ENCODE measurements around the gene SYT2.
"Not testable (repeated sequence)": the region's sequence is repeated elsewhere in the genome, so short reads cannot be mapped to it uniquely, and the experiment has no call there.

SYT2 gene

DNA sequence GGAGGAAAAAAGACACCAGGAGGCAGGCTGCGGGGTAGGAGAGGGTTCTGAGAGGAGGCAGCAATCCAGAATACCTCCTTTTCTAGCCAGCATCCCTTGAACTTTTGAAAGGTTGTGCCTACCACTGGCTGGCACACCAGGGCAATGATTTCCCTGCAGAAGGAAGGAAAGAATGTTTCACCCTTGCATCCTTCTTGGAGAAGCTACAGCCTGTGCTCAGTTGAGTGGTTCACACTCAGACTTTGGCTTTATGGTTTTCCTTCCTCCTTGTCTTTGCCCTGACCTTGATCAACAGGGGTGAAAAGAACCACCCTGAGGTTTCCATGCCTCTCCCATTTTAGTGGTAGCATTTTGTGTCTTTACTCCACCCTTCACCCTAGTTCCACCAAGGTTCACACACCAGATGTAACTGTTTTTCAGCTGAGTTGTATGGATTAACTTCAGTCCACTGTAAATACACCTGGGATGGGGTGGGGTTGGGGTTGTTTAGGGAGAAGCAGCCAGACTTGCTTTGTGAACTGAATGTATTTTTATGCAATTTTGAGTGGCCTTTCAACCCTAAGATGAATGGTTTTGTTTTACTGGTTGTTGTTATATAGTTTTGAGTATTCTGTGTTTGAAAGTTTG is 122.3 kb downstream of the SYT2 start:
- no peak for DNase-seq

DNA sequence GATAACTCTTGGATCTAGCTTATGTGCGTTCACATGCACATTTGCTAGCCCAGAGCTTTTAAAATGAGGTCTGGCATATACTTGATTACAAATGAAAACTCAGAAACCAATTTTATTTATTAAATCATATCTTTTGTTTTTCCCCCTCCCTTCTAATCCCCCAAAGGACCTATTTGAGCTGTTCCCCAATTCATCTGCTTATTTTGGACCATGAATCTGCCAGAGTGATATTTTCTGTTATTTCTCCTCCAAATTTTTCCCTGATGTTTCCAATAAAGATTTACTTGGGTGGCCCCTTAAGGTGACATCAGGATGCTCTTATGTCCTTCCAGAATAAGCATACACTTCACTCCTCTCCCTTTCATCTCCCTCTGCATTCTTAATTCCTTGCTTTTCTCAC is 123.4 kb downstream of the SYT2 start:
- DNase-seq, result no peak

DNA sequence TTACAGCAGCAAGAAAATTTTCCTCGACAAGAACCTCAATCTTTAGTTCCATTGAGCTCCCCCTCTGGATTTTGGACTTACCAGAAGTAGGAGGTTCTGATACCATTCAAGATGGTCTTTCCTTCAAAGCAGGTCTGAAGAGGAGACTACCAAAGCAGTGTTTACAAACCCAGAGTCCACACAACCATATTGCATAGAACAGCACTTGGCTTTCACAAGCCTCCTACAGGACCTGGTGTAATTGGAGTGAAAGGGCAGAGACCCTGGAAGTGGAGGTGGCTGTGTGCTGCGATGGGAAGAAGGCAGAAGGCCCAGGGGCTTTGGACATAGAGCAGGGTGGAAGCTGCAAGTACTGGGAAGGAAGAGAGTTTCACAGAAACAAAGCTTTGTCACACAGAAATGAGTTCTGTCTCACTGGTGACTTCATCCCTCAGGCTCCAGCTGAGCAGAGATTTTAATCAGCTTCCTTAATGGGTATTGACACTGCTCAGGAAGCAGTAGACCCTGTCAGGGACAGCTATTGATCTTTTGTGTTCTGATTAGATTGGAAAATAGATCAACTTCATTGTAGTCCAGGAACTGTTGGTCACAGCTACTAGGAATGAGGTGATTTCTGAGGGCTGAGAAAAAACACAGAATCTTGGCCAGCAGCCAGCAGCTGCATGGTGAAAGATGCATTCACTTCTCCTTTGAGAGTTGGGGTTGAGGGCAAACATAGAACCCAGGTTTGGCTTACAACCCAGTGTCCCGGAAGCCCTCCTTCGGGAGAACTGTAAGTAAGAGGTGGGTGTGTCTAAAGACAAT is 124.0 kb downstream of the SYT2 start:
- DNase-seq, result no peak

DNA sequence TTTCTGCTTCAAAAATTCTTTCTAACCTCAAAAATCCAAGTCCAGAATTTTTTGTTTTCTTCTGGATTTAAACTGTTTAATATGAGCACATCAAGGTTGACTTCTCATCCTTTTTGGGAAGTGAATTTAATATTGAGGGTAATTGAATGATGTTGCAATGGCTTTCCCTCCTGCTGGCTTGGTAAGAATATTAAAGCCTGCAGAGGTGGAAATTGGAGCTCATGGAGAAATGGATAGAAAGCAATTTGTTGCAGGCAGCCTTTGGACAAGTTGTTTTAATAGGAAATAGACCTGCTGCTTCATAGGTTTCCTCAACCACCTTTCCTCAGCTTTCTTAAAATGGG is 124.7 kb downstream of the SYT2 start:
- no peak for DNase-seq

DNA sequence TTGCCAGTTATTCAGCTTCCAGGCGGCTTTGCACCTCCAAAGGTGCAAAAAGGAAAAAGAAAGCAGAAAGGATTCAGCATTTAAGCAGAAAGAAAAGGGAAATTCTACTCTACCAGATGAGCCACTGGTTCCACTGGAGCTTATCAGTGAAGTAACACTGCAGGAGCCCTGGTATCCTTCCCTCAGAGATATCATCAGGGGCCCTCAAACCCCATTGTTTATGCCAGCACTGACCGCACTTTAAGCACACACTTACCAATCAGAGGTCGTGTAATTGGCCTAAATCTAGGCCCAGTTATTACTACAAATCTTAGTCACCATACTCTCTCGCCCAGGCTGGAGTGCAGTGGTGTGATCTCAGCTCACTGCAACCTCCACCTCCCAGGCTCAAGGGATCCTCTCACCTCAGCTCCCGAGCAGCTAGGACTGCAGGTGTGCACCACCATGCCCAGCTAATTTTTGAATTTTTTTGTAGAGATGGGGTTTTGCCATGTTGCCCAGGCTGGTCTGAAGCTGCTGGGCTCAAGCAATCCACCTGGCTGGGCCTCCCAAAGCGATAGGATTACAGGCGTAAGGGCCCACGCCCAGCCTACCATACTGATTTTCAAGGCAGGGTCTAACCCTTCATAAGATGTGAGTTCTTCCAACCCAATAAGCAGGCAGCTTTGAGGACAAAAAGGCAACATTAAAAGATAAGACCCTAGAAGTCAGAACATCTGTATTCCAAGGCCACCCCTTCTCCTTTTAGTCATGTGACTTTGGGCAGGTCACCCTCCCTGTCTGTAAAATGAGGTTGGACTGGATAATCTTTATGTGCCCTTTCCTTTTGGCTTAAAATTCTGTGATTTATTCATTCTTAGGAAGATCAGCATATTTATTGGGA is 125.3 kb downstream of the SYT2 start:
- DNase-seq, result no peak

DNA sequence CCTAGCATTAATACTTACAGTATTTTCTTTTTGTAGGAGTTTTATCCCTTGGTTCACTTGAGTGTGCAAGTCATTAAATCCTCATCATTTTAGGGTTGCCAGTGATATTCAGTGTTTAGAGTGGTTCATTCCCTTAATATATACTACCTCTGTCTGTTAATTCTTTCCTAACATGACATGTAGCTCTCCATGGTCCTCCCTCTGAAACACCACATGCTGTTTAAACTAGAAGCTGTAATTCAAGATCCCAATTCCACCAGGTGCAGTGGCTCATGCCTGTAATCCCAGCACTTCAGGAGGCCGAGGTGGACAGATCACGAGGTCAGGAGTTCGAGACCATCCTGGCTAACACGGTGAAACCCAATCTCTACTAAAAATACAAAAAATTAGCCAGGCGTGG is 127.9 kb downstream of the SYT2 start:
- DNase-seq, result not testable (repeated sequence)

DNA sequence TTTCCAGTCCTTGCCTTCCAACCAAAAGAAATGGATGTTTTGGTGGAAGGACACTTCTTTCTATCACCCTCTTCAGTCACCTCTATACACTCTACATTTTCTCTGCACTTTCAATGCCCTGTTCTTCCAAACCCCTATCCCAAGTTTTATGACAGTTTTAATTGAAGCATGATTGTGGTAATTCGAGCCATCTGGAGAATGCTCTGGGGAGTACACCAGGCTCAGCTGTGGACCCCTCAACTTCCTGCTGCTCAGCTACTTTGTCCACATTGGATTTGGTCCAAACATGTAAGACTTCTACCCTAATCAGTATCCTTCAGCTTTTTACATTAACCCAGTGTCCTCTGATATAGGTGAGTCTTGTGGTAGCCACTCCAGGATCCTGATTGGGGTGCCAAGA is 129.6 kb downstream of the SYT2 start:
- DNase-seq, result no peak

DNA sequence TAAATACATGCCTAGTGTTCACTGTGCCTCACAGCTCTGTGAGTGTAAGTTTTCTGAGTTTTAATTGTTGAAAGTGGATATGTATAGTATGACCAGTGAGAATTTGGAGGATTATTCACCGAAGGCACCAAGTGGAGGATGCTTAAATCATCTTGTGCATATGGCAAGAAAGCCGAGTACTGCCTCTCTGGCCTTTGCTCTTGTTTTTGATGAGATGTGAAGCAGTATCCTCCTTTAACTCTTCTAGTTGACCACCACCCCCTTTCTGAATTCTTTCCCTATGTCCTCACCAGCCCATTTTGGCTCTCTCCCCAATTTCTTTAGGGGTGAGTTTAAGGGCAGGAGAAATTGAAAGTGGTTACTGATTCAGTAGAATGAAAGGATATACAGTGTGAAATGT is 130.4 kb downstream of the SYT2 start:
- no peak for DNase-seq

DNA sequence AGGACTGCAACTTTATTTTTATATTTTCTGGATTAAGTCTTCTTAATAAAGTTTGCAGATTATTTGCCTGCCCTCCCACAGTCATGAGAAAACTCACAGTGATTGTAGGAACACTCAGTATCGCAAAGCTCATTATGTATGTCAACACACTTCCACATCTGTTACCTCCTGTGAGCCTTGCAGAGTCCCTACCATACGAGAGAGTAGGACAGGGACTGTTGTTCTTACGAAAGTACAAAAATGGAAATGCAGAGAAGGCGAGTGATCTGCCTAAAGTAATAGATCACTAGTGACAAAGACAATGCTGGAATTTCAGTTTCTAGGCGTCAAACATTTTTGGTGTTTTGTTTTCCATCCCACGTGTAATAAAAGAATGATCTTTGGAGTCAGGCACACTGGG is 131.7 kb downstream of the SYT2 start:
- DNase-seq, result no peak

DNA sequence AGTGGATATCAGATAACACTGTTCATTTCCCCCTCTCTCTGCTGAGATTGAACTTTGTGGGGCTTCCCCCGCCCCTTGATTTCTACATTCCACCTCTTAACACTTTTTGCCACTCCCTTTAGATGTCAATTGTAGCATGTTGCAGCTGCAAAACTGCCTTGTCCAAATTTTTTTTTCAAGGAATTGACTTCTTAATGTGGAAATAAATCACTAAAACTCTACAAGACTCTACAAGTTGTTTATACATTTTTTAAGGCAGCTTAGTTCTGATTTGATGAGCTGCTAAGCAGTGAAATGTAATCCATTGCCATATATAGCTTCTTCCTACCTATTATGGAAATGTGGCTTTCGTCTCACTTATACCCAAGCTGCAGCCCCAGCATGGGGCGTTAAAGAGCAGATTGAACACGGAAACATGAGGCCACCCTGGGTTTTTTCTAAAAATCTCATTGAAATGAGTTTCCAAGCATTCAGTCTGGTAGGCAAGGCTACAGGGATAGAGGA is 132.2 kb downstream of the SYT2 start:
- DNase-seq, result no peak

DNA sequence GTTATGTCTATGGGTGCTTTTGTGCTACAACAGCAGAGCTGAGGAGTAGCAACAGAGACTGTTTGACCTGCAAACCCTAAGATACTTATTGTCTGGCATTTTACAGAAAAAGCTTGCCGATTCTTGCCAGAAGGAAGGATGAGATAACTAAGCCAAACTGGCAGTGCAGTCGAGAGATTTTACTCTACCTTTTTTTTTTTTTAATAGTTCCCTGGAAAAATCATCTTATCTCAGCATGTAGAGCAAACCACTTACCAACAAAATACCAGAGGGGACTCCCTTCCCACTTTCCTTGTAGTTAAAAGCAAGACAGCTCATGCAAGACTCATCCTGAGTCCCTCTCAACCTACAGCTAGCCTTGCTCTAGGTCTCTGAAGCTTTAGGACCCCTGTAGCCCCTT is 132.9 kb downstream of the SYT2 start:
- DNase-seq, result no peak

DNA sequence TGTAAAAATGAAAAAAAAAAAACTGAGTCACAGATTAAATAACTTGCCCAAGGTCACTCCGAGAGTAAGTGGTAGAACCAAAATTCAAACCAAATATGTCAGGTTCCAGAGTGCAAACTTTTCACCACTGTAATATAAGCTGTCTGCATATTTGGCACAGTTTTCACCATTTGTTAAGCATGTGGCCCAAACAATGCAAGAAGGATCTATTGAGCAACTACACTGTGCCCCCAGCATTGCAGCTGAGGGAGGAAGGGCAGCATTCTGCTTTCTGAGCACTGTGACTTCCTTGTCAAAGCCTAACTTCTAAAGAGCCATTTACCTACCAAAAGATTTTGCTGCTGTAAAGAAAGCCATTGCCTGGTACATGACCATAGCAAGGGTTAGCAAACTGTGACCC is 133.4 kb downstream of the SYT2 start:
- no peak for DNase-seq

DNA sequence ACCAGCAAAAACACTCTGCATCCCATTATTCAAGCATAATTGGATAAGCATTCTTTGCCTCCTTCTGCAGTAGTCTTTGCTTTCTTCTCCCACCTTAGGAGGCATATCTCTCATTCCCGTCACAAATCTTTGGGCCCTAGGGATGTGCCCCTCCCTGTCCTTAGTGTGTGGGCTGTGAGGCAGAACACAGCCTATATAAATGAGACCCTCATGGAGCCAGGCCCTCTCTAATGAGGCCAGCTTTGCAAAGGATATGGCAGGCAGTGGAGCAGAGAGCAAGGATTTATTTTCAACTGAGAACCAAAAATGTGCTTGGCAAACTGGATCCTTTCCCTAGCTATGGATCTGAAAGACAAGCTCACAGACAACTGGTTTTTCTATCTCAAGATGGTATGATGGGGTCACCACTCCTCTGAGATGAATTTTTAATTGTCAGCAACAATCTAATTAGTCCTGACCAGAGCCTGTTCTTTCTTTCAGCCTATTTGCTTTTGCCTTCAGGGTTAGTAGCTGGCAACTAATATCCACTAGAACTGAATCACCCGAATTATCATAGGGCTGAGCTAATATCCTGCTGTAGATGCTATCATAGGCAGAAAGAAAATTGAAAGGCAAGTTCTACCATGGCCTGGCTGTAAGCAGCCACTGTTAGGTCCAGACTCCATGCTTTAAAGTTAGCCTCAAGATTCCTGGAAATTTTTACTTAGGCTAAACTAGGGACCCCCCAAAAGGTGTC is 134.2 kb downstream of the SYT2 start:
- no peak for DNase-seq

DNA sequence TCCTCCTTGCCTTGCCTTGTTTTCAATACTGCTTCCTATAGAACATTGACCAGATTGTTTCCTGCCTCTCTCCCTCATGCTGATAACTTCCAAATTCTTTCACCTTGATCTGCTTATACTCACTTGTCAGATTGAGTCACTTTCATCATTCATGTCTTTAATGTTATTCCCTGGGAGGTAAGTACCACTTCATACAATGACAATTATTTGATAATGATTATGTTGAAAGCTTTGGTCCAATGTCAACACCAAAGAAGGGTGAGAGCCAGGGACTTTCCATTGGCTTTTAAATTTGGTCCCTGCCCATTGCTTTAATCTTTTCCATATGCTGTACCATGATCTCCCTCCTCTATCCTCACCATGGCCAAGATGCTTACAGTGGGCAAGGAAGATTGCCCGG is 137.4 kb downstream of the SYT2 start:
- no peak for DNase-seq

DNA sequence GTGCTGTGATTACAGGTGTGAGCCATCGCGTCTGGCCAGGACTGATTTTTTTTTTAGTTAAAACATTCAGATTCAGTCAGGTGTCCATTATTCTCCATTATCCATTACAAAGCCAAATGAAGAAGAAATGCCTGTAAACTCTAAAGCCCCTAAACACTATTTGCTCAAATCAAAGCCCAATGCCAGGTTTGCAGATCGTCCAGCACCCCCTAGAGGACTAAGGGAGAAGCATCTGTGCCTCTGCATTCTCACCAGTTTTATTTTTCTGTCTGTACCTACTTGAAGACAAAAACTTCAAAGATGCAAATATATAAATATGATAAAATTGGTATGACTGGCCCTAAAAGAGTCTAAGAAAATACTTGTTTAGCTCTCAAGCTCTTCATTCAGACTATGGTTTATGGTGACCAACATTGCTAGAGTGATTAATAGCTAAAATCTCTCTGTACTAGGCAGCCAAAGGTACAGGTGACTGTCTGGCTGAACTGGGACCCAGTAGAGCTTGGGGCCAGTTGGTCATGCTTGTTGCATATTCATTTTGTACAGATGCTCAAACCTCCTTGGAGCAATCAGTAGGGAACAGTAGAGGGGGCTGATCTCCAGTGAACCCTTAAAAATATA is 138.4 kb downstream of the SYT2 start:
- DNase-seq, result peak; percentile 2 to 22

DNA sequence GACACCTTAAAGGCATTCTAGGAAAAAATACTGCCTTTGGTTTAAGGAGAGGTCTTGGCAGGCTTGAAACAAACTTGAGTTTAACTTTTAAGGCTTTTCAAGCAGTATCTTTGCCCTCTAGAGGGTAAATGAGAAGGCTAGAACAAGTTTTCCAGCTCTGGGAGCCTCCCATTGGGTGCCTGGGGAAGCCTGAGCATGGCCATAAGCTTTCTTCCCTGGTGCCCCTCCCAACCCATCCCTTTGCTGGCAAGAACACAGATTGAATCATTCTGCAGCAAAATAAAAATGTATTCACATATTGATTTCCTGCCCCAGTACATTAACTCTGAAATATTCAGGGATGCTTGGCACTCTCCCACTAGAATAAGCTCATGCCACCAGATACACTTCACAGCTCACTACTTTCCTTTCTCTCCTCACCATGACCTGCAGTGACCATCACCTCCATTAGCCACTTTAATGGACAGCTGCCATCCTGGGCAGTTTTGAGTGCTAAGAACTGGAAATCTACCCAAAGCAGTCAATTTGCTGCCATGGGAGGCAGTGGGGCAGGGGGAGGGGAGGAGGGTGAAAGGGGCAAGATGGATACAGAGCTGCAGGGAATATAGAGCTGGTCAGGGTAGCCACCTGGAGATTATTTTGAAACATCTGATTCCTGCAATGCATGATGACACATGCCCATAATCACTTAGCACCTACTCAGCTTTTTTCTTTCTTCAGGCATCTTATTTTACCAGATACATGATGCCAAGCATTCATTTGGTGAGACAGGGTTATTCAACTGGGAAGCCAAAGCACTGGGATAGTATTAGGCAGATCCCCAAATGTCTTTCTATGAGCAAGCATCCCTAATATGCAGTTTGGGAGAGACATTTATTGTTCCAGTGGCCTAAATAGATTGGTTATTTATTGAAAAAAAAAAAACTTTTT is 140.6 kb downstream of the SYT2 start:
- DNase-seq, result no peak

DNA sequence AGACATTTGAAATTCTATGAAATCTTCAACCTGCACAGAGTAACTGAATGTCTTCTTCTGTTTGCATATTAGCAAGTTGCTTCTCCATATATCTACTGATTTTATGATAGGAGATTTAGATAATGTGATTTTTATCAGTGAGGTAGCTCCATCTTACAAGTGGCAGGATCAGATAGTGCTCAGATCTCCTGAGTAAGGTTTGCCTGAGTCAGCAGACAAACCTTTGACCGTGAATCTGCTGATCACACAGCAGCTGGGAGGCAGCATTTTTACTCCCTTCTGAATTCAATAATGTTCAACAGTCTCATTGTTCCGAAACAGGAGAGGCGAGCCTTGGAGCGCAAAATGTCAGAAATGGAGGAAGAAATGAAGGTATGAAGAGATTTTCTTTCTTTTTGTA is 141.4 kb downstream of the SYT2 start:
- DNase-seq, result no peak

DNA sequence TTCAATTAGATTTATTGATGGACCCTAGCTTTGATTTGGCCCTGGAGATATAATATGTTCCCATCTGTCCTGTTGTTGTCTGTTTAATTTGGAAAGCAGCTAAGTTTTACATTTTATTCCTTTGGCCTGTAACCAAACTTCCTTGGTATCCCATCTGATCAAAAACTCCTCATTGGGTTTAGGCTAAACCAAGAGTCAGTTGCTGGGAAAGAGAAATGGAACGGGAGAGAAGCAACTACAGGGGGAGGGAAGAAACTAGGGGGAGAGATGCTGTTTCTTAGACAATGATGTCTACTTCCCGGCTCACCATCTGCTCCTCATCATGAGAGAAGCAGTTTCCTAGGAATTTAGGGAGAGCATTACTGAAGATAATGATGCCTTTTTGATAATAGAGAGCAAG is 141.8 kb downstream of the SYT2 start:
- no peak for DNase-seq

DNA sequence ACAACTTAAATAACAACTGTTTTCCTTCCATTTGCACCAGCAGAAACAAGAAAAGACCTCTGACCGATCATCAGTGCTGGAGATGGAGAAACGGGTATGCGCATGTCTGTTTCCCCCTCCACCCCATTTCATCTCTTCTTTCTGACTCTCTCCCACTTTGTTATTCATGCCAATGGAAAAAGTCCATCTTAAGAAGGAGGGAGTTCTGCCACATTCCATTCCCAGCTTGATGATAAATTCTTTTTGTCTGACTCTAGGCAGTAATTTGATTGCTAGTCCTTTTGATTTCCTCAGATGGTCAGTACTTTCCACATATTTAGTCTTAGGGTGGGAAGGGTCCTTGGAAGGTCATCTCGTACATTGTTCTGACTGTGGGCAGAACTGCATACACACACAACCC is 142.5 kb downstream of the SYT2 start:
- no peak for DNase-seq

DNA sequence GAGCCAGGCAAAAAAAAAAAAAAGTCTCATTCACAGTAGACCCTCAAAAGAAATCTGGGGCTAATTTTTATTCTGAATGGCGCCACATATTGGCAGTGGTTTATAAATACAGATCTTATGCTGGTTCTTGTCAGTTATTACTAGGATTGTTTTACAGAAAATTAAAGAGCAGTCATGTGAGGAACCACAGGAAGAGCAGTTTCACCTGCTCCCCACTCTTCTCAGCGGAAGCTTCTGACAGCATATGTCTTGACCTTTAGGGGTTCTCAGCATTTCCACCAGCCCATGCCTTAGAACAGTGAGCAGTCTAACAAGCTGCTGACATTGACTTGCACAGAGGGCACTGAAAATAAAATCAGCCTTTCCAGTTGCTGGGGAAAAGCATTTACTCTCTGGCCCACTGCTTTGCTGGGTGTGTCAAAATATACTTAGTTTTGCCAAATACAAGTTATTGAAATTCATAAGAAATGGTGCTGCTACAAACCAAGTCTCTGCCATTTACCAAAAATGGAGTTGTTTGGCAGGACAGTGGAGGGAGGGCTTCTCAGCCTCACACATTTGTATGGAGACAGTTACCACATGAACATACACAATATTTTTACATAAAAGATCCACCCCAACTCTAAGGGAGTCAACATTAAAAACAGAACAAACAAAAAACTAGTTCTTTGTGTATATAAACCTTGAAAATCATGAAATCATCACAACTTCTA is 144.2 kb downstream of the SYT2 start:
- no peak for DNase-seq
